Brain pericyte (primary cell): ENCODE measurements around the gene SEMA3E.
"Not testable (repeated sequence)": the region's sequence is repeated elsewhere in the genome, so short reads cannot be mapped to it uniquely, and the experiment has no call there.

Experiments
- DNase-seq: peaks from one replicate; pipeline ENCODE4 v3.0.0-alpha.2; 2012; ENCODE audit warnings: low read depth, low spot score

Gene SEMA3E

GRCh38 chr7:83648464-83649241 lies at the start of gene SEMA3E:
Gene SEMA3E (minus strand): TSS chr7:83649139.
- DNase-seq: peak; percentile 20

- no peak for DNase-seq
These were observed 49.0 kb upstream of the SEMA3E start for GRCh38 chr7:83697804-83698530.

DNA sequence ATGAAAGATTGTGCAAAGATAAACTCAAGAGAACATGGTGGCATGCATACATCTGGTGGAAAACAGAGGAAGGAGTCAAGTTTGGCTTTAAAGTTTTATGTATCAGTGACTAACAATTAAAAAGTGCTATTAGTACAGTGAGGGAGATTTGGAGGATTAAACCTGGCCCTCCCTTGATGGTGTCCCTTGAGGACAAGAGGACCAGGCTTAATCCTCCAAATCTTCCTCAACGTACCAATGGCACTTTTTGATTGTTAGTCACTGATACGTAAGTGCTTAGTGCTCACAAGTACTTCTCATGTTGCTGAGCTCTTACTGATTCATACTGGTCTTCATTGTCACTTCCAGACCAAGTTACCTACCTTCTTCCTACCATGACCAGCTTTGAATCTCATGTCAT lies 47.2 kb upstream of the SEMA3E start:
- no peak for DNase-seq

DNA sequence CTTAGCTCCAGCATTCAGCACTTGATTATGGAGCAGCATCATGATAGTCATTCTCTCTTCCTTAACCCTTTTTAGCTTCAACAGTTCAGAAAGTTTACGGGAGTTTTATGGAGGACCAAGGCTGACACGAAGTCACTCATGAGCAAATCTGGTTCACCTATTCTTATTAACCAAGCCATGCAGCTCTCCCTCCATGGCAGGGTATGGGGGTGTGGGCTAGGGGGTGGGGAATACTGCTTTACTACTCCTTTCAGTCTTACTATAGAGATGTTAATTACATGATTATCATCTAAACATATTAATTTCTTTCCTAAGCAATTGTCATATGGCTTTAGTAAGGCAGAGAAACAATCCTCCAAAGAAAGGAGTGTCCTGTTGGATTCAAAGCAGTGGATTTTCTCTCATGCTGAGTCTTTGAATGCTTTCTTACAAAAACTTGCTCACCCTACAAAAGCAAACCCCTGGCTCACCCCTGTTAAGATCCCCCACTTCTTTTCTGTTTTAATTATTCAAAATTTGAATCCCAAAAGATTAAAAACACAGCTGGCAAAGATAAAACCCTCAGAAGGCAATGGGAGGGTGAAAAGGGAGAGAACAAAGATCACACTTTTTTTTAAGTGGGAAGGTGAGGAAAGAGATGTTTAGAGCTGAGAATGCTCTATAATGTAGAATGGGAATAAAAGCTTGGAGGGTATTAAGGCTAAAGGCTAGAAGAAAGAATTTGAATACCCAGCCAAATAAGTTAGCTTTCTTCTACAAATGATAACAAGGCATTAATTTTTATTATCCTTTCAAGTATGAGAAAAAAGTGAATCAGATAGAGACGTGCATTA lies 46.4 kb upstream of the SEMA3E start:
- no peak for DNase-seq

DNA sequence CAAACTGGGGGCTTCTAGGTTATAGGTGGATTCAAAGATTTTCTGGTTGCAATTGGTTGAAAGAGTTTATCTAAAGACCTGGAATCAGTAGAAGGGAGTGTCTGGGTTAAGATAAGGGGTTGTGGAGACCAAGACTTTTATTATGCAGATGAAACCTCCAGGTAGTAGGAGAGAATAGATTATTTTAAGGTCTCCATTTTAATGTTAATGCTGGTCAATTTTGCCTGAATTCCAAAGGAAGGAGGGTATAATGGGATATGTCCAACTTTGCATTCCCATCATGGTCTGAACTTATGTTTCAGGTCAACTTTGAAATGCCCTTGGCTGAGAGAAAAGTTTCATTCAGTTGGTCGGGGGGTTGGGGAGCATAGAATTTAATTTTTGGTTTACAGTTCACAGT lies 44.3 kb upstream of the SEMA3E start:
- no peak for DNase-seq

DNA sequence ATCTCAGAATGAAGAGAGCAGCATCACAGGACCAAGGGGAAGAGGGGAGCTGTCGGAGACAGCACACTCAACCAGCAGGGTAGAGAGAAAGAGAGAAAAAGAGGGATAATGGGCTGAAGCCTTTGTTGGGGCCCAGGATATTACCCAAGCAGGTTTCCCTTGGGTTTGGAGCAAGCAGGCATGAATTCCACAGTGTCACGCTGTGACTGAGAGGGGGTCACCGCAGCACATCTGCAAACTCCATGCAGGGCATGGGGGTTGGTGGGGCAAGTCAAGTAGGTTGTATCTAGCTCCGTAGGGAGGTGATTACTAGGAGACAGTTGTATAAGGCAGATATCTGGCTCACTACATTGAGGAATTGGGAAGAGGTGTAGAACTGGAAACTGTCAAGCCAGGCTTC lies 42.2 kb upstream of the SEMA3E start:
- no peak for DNase-seq

DNA sequence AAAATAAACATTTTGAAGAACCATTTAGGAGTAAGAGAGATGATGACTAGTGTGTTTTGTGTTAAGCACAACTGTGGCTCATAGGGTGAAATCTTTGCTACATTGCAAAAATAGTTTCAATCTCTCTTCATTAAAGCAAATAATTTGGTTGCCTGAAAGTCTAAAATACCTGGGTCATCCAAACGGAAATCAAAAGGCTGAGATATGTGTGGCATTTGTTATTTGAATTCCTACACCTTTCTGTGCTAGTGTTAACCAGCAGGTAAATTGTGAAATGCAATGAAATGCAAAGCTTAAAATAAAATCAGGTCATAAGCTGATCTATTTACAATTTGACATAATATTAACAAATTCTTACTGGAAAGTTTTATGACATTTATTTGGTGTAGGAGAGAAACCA lies 40.9 kb upstream of the SEMA3E start:
- no peak for DNase-seq

GRCh38 chr7:83686416-83686815 lies 37.5 kb upstream of the SEMA3E start:
- DNase-seq: no peak

DNA sequence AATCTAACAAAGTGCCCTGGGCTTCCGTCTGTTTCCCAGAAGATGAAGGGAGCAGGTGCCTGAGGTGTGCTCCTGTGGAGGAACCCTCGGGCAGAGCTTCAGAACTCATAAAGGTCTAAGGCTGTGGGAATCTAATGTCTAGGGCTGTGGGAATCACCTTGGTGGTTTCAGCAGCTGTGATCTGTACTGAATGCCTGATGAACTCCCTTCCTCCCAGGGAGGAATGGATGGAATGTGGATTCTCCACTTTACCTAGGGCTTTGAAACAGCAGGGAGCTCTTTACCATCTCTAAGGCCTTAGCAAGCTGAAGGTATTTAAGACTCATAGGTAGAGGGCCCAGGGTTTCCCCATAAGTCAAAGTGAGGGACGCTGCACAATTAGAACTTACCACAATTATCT lies 36.0 kb upstream of the SEMA3E start:
- no peak for DNase-seq

DNA sequence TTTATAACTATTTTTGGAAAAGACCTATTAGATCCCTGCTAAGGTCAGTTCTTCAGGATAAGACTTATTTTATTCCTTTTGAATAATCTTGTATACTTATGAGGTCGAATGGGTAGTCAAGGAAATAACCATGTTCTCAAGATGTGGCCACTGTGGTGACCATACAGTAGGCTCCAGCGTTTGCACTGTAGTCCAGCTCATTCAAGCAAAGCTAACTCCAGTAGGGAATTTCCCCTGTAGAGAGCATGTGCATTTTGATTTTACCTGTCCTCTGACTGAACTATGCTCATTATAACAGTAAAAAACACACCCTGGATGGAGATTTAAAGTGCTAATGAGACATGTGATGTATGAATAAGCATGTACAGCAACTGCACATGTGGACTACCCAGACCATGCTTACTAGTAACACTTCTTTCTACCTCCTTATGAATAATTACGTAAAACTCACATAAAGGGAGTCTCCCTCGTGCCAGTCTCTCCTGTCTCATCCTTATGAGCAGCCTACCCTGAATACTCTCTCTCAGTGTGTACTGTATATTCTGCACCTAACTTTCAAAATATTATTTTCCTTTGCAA lies 32.4 kb upstream of the SEMA3E start:
- DNase-seq: no peak

GRCh38 chr7:83677180-83677866 lies 28.4 kb upstream of the SEMA3E start:
- DNase-seq: peak; percentile 90

GRCh38 chr7:83673291-83673690 lies 24.4 kb upstream of the SEMA3E start:
- DNase-seq: not testable (repeated sequence)

DNA sequence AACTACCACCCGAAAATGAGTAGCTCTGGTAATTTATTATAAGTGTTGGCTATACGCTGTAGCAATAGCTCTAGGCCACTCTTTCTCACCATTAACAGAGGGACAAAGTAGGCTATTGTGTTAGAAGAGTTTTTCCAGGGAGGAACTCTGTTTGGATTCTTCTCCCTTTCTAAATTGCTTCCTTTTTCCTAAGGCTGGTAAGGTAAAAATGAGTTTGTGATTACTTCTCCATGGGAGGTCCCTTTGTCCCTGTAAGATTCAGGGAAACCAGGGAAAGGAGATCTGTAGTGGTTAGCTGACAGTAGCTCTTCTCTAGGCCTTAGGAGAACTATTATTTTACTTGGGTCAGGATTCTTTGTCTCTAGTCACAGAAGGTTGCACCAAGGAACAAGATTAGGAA lies 23.2 kb upstream of the SEMA3E start:
- DNase-seq: no peak

- no peak for DNase-seq
These were observed 14.2 kb upstream of the SEMA3E start for GRCh38 chr7:83663131-83663530.

- no peak for DNase-seq
These were observed 9.2 kb upstream of the SEMA3E start for GRCh38 chr7:83658126-83658525.

- DNase-seq: peak; percentile 11
These were observed 7.1 kb upstream of the SEMA3E start for GRCh38 chr7:83655951-83656556.

DNA sequence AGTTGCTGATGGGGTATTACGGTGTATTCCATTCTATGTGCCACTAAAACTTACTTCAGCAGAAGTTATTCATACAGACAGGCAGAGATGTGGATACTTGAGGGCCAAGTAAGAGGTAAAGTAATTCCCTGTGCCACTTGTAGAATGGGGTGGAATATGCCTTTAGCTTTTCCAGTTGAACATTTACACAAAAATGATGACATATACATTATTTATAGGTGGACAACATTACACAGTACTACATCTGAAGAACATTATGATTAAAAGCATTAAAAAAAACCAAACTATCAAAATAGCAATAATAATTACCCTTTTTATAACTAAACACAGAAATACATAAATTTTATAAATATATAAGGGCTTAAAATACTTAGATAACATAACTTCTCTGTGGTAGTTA lies 3.5 kb upstream of the SEMA3E start:
- no peak for DNase-seq

DNA sequence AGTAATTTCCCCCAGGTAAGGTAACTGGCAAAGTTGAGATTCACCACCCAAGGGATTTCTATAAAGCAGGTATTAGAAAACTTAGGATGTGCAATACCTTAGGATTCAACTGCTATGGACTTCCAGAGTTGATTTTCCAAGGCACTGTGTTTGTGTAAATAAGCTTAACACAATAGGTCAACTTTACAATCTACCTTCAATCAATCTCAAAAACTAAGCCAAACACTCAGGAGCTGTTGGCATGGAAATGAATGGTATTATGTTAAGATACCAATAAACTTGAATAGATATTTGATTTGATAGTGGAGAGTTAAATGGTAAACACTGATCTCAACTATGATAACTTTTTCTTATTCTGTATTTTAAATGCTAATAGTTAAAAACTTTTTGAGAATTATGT lies 762 bp upstream of the SEMA3E start:
- DNase-seq: no peak

DNA sequence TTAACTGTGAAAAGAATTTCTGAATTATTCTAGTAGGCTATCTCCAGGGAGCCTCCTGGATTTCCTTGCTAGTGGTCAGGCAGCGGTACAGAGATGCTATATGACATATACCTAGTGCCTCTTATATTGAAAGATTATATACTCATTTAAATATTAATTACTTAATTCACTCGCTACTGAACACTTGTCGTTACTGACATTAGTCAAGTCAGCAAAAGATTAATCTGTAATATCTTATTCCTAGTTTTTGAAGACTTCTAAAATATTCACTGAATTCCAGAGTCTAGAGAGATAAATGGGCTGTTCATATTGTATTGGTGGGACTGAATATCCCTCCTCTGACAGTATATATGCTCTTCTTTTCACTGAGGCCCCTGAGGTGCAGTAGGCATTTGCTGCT lies 2.9 kb downstream of the SEMA3E start:
- no peak for DNase-seq

- DNase-seq: no peak
These were observed 5.2 kb downstream of the SEMA3E start for GRCh38 chr7:83643739-83644138.

DNA sequence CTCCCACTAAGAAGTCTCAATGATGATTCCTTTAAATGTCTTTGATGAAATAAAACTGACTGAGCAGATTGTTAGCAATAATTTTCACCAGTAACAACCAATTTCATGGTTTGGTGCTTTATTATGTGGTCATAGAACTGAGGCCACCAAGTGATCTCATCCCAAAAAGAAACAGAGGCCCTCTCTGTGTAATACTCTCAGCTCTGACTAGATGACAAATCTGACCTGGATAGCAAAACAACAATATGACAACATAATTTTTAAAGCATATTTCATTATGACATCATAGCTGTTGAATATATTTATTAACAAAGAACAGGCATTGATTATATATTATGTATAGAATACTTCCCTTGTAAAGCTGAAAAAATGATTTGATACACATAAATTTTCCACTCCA lies 5.9 kb downstream of the SEMA3E start:
- DNase-seq: no peak
